NCI-H460 (cell line): Measurements from ENCODE around the gene MFF. TPM values are rescaled to one million over a fixed set of nuclear protein-coding genes. Genes with fewer than 3 reads are reported as not detected.

Source experiments
- DNase-seq: peaks from one replicate; pipeline ENCODE4 v3.0.0-alpha.2; 2016; ENCODE audit warnings: low read depth; ENCODE audit errors: extremely low read depth
- polyA plus RNA-seq: library from polyadenylated mRNA; depleted of rRNA; stranded (reverse); fragments of >200 nt; gene quantifications from 2 replicates; pipeline ENCODE4 v1.2.3, GENCODE V29; 2014; cell fraction: nucleus; rRNA removed
- total RNA-seq: library from RNA; depleted of rRNA; stranded (reverse); fragments of >200 nt; shearing (Covaris generic); gene quantifications from 2 replicates; pipeline ENCODE4 v1.2.3, GENCODE V29; 2014; rRNA removed

MFF gene
- 785 and 851 TPM in 2 replicates for total RNA-seq
- polyA plus RNA-seq = 488 and 576 TPM in 2 replicates

- peak; percentile 95 for DNase-seq
Observed at GRCh38 chr2:227324995-227325838, at the start of gene MFF. TSS of gene MFF (plus strand) at chr2:227325251. CDS start at chr2:227330666, 5,415 bp downstream.

DNA sequence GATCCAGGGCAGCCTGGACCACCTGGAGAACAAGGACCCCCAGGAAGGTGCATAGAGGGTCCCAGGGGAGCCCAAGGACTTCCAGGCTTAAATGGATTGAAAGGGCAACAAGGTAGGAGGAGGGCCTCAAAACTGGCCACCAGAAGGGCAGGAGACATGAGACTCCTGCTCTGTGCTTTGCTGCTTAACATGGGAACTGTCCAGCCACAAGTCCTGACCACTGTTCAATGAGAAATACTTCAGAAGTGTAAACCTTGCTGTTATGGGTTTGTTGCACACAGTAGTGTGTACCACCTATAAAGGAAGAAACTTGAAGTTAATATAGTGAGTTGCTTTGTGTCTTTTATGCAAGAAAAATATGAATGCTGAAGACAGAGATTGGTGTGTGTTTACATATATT lies 44.2 kb upstream of the MFF start:
- DNase-seq = no peak

DNA sequence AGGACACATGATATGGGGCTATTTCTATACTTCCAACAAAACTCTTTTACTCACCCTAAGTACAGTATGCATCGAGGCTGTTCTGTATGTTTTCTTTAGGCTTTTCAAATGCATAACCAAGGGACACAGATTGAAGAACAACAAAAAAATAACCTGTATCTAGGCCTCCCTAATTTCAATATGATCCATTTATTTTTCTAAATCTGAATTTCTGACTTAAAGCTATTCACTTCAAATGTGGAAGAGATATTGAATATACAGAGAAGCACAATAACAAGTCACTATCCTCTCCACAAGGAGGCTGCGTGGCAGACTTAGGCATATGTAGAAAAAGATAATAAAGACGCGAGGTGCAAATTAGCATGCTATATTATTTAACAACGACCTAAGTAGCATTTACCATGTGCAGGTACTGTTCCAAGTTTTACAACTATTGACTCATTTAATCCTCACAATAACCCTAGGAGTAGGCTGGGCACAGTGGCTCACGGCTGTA lies 39.3 kb upstream of the MFF start:
- DNase-seq = no peak

GRCh38 chr2:227287771-227288170 lies 37.3 kb upstream of the MFF start:
- no peak for DNase-seq

GRCh38 chr2:227292314-227292713 lies 32.7 kb upstream of the MFF start:
- no peak for DNase-seq

GRCh38 chr2:227293531-227293930 lies 31.5 kb upstream of the MFF start:
- no peak for DNase-seq

GRCh38 chr2:227295806-227296205 lies 29.2 kb upstream of the MFF start:
- no peak for DNase-seq

DNA sequence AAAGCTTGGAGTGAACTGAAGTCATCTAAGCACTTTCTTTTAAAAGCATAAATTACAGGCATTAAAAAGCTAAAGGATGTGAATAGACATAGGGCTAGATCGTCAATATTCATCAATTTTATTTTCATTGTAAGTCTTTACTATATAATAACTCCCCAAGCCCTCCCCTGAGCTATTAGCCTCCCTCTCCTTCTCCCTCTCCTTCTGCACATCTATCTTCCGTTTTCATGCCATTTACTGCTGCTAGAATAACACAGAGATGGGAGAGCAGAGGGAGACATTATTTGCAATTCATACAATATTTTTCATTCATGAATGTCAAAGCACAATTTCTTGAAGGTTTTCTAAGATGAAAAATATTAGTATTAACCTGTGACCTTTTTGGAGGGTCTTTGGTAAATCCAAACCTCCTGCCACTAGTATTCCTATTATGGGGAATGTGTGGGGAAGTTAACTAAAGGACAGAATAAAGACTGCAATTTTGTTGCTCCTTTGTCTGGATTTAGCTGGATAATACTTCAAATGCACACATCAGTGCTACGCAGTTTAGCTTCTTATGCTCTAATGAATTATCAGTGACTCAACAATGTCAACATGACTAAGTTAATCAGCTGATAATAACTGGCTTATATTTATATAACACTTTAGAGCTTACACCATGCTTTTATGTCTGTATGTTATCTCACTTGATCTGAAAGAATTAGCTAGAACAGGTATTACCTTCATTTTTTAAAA lies 28.2 kb upstream of the MFF start:
- DNase-seq = no peak

- DNase-seq = no peak
Observed at GRCh38 chr2:227301523-227301922, 23.5 kb upstream of the MFF start.

DNA sequence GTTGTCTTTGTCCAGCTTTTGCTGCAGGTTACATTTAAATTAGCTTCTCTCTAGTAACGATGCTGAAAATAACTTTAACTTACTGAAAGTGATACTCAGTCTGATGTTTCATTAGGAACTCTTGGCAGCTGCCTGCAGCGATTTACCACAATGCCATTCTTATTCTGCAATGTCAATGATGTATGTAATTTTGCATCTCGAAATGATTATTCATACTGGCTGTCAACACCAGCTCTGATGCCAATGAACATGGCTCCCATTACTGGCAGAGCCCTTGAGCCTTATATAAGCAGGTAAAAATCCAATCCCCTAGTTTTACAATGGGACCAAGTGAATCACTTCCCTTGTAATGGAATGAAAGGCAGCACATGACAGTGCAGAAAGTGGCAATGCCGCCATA lies 16.3 kb upstream of the MFF start:
- DNase-seq = no peak

DNA sequence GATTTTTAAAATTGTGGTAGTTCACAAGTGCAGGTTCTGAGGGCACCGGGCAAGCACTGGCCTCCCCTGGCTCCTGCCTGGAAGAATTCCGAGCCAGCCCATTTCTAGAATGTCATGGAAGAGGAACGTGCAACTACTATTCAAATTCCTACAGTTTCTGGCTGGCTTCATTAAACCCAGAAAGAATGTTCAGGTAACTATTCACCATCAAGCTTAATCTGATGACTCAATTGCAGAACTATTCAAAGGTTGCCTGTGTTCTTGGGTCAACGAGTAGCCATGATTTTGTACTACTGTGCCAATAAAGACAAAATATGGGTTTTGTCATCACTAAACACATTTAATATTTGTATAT lies 14.3 kb upstream of the MFF start:
- DNase-seq = no peak

GRCh38 chr2:227311861-227312506 lies 13.1 kb upstream of the MFF start:
- no peak for DNase-seq

DNA sequence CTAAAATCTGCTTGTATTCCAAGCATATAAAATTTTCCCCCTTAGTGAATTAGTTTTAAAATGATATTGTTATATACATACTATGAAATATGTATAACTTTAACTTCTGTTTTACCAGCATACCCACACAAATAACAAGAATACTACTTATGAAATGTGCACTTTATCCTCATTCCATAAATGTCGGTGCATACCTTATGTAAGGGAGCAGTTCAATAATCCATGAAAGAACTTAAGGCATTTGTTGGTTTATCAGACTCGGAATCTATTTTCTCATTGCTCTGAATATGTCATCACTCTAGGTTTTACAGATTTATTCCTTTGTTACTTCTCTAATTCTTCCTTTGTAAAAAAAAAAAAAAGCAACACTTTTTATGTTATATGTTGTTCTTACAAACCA lies 12.5 kb upstream of the MFF start:
- DNase-seq = no peak

DNA sequence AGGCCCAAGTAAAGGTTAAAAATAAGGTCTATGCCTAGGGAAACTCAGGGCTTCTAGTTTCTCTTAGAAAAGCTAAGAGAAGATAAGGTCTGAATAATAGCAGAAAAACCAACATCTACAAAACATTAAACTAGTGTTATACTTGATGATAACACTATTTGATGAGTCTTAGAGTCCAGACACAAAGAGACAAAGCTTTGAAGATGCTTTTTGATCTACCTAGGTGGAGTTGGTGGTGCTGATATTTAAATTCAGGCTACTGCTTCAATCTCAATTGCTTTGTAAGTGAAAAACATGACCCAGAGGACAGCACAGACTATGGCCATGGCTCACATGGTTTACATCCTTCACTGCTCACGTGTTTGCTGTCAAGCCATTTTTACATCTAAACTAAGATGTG lies 11.7 kb upstream of the MFF start:
- no peak for DNase-seq

GRCh38 chr2:227317834-227318233 lies 7.2 kb upstream of the MFF start:
- DNase-seq = no peak

DNA sequence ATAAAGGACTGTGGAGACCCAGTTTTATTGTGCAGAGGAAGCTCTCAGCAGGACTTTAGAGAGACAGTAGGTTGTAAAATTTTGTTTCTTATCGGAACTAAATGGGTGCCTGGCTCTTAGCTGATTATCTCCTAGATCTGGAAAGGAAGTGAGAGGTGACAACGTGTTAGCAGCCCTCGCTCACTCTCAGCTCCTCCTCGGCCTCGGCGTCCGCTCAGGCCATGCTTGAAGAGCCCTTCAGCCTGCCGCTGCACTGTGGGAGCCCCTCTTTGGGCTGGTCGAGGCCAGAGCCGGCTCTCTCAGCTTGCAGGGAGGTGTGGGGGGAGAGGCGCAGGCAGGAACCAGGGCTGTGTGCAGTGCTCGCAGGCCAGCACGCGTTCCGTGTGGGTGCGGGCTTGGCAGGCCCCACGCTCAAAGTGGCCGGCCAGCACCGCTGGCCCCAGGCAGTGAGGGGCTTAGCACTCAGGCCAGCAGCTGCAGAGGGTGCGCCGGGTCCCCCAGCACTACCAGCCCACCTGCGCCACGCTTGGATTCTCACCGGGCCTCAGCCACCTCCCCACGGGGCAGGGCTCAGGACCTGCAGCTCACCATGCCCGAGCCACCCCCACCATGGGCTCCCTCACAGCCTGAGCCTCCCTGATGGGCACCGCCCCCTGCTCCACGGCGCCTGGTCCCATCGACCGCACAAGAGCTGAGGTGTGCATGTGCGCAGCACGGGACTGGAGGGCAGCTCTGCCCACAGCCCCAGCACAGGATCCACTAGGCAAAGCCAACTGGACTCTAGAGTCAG lies 4.6 kb upstream of the MFF start:
- DNase-seq = no peak

DNA sequence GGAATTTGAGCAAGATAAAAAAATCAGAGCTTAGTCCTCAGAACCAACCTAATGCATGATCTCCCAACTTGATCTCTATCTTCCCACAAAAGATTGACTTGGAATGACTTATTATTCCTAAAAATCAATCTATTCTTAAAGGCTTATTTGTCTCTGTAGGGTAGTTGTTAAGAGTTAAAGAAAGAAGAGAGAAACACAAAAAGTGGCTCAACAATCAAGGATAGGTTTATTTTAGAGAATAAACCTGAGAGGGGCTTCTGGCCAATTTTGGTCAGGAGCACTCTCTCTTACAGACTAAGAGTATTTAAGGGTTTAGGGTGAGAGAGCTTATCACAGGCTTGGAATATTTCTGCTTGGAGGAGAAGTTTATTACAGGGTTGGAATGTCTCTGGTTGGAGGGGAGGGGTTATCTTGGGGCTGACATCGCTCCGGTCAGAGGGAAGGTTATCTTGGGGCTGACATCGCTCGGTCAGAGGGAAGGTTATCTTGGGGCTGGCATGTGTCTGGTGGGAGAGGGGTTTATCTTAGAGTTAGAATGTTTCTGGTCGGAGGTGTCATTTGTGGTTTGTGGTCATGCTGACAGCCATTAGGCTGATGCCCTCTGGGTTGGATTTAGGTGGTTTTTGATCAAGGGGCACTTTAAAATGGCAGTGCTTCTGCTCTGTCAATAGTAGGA lies 2.4 kb upstream of the MFF start:
- DNase-seq = no peak

- DNase-seq = no peak
Observed at GRCh38 chr2:227323818-227324217, 1.2 kb upstream of the MFF start.

DNA sequence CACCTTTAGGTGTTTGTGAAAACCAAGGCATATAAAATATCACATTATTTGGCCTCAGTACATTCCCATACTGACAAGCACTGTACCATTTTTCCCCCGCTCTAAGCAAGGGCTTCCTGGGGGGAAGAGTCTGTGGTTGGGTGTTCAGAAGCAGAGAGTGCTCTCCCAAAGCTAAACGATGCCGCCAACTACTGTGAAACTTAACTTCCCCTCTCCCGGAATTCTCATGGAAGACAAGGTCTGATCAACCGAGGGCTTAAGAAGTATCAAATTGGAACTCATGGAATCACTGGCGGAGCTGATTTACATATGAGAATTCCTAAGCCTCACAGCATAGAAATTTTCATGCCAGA lies 433 bp upstream of the MFF start:
- DNase-seq = no peak

DNA sequence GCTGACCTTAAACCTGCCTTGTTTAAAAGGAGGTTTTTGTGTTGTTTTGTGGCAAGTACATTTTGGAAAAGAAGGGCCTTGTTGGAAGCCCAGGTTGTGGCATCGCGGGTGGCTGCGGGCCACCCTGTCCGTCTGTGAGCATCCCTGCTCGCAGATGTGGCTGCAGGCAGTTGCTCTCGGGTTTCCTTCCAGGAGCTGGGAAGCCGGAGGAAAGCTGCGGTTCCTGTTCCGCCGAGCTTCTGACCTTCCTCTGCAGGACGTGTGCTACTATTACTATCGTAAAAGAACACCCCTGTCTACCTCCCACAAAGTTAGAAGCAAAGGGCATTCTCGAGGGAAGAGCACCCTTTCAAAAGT lies 766 bp downstream of the MFF start:
- no peak for DNase-seq
